Activated CD8-positive, alpha-beta T cell treated with anti-CD3 and anti-CD28 coated beads for 36 hours (primary cell): ENCODE measurements around the gene RNU7-1. TPM values are rescaled to one million over a fixed set of nuclear protein-coding genes. Genes with fewer than 3 reads are reported as not detected.
A peak's percentile ranks its signal among the peaks of the same experiment; 100 is the strongest.

Experiments used
- ATAC-seq: fragments of 200-7000 bp; cut with Tn5 transposase; one replicate; pipeline ENCODE4 v1.10.0; 2021; ENCODE audit warnings: mild to moderate bottlenecking, moderate library complexity
- CTCF ChIA-PET: fragments of 350-600 bp; sonication (Branson Sonifier 250); formaldehyde crosslinking; loops from one replicate; lab custom pipeline; 2021; ENCODE audit warnings: antibody characterized with exemption; lab: Charles Lee
- POLR2A ChIA-PET: fragments of 350-600 bp; sonication (Branson Sonifier 250); formaldehyde crosslinking; loops from one replicate; lab custom pipeline; 2021; ENCODE audit warnings: antibody characterized with exemption; lab: Charles Lee
- DNase-seq: peaks from one replicate; pipeline ENCODE4 v3.0.0-alpha.2; 2020
- H3K27ac Mint-ChIP-seq: one replicate; pipeline ENCODE4 v1.8.0; 2021; ENCODE audit warnings: mild to moderate bottlenecking, mixed read lengths
- H3K27me3 Mint-ChIP-seq: one replicate; pipeline ENCODE4 v1.8.0; 2021; ENCODE audit warnings: mixed read lengths
- H3K36me3 Mint-ChIP-seq: one replicate; pipeline ENCODE4 v1.8.0; 2021; ENCODE audit warnings: low read depth, mixed read lengths
- H3K4me1 Mint-ChIP-seq: one replicate; pipeline ENCODE4 v1.8.0; 2021; ENCODE audit warnings: low read depth, mixed read lengths
- H3K4me3 Mint-ChIP-seq: one replicate; pipeline ENCODE4 v1.8.0; 2021; ENCODE audit warnings: mild to moderate bottlenecking, moderate library complexity, mixed read lengths
- H3K9me3 Mint-ChIP-seq: one replicate; pipeline ENCODE4 v1.8.0; 2021; ENCODE audit warnings: mixed read lengths
- intact Hi-C: fragments of 100-400 bp; cut with micrococcal nuclease; formaldehyde crosslinking; loops from one replicate; pipeline ENCODE4 v1.10.0; 2022
- total RNA-seq, 2 experiments: library from RNA; stranded (reverse); gene quantifications; one replicate each; pipeline ENCODE4 v1.2.3, GENCODE V29; 2021
- TF ChIP-seq, protein P1 (sequence below): fragments of 200-600 bp; IDR thresholded peaks from one replicate; pipeline ENCODE4 v1.8.0; 2022; ENCODE audit warnings: antibody characterized with exemption, mild to moderate bottlenecking

RNU7-1 gene
- total RNA-seq, 2 experiments from 2014 or later = not detected

DNA sequence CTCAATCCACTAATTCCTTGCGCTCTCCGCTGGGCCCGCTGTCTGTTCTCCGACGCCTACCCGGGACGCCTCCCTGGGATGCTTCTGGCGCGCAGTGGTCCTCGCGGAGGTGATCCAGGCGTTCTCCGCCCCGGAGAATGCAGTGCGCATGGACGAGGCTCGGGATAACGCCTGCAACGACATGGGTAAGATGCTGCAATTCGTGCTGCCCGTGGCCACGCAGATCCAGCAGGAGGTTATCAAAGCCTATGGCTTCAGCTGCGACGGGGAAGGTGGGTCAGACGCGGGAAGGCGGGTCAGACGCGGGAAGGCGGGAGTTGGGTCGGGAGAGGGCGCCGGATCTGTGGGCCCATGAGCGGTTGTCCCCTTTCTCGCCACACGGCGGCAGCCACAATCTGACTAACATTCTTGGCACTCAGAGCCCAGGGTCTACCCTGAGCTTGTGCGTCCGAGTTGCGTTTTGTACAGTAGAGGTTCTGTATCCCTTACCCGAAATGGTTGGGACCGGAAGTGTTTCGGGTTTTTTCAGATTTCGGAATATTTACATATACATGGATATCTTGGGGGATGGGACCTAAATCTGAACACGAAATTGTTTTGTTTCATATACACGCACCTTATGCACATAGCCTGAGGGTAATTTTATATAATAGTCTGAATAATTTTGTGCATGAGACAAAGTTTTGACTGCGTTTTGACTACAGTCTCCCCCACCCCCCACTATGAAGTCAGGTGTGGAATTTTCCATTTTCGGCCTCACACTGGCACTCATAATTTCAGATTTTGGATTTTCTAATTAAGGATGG is 968 bp downstream of the RNU7-1 start:
- Mint-ChIP-seq H3K36me3 (peaks cover 37% of the 10 kb centered on the region), H3K27me3 (no peaks in the 10 kb centered on the region), H3K27ac (peak overlapping the region; percentile 93), H3K4me3 (peak overlapping the region; percentile 85), H3K4me1 (peaks cover 57% of the 10 kb centered on the region), H3K9me3 (no peaks in the 10 kb centered on the region)
- ChIA-PET CTCF (interaction anchor here (0.6 to 22.8 kb wide), 19 partner anchors 10 to 255 kb away, joined by 3 to 460 read pairs (median 4); partner anchors contain the start of genes C1RL, ENO2, LPCAT3 and SPSB2), POLR2A (interaction anchor here (0.9 to 36.0 kb wide), 40 partner anchors 6 to 518 kb away, joined by 3 to 1266 read pairs (median 7); partner anchors contain the start of genes ATN1, C12orf57, C1R and C1RL)
- intact Hi-C loops = loop anchor here (2.0 to 10.0 kb wide), 2 partner anchors 16 to 160 kb away; partner anchors contain the start of gene C1RL
- TF ChIP-seq, protein P1, sequence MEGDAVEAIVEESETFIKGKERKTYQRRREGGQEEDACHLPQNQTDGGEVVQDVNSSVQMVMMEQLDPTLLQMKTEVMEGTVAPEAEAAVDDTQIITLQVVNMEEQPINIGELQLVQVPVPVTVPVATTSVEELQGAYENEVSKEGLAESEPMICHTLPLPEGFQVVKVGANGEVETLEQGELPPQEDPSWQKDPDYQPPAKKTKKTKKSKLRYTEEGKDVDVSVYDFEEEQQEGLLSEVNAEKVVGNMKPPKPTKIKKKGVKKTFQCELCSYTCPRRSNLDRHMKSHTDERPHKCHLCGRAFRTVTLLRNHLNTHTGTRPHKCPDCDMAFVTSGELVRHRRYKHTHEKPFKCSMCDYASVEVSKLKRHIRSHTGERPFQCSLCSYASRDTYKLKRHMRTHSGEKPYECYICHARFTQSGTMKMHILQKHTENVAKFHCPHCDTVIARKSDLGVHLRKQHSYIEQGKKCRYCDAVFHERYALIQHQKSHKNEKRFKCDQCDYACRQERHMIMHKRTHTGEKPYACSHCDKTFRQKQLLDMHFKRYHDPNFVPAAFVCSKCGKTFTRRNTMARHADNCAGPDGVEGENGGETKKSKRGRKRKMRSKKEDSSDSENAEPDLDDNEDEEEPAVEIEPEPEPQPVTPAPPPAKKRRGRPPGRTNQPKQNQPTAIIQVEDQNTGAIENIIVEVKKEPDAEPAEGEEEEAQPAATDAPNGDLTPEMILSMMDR = peak; percentile 88
- ATAC-seq = peak; percentile 46
- peak; percentile 94 for DNase-seq

DNA sequence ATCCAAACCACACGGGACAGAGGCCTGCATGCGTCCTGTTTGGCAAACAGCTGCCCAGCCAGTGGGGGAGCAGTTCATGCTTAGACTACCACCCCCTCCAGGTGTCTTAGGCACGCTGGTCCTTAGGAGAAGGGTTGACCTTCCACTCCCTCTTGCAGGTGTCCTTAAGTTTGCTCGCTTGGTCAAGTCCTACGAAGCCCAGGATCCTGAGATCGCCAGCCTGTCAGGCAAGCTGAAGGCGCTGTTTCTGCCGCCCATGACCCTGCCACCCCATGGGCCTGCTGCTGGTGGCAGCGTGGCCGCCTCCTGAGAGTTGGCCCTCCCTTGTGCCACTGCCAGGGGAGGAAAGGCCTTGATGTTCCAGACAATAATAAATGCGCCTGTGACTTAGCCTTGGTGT is 2.0 kb downstream of the RNU7-1 start:
- Mint-ChIP-seq H3K36me3 (peaks cover 33% of the 10 kb centered on the region), H3K4me3 (peak overlapping the region; percentile 85), H3K27me3 (no peaks in the 10 kb centered on the region), H3K9me3 (no peaks in the 10 kb centered on the region), H3K27ac (peak overlapping the region; percentile 93), H3K4me1 (peaks cover 63% of the 10 kb centered on the region)
- intact Hi-C loops = loop anchor here (2.0 to 10.0 kb wide), 2 partner anchors 15 to 159 kb away; partner anchors contain the start of gene C1RL
- no peak for ATAC-seq
- TF ChIP-seq, protein P1 = no peak
- no peak for DNase-seq
- ChIA-PET POLR2A (interaction anchor here (0.8 to 36.0 kb wide), 10 partner anchors 7 to 171 kb away, joined by 3 to 1266 read pairs (median 20); partner anchors contain the start of genes ATN1, C12orf57, C1RL and CDCA3), CTCF (interaction anchor here (0.9 to 22.8 kb wide), 10 partner anchors 11 to 166 kb away, joined by 3 to 460 read pairs (median 16); partner anchors contain the start of genes C1RL, LPCAT3 and SPSB2)

DNA sequence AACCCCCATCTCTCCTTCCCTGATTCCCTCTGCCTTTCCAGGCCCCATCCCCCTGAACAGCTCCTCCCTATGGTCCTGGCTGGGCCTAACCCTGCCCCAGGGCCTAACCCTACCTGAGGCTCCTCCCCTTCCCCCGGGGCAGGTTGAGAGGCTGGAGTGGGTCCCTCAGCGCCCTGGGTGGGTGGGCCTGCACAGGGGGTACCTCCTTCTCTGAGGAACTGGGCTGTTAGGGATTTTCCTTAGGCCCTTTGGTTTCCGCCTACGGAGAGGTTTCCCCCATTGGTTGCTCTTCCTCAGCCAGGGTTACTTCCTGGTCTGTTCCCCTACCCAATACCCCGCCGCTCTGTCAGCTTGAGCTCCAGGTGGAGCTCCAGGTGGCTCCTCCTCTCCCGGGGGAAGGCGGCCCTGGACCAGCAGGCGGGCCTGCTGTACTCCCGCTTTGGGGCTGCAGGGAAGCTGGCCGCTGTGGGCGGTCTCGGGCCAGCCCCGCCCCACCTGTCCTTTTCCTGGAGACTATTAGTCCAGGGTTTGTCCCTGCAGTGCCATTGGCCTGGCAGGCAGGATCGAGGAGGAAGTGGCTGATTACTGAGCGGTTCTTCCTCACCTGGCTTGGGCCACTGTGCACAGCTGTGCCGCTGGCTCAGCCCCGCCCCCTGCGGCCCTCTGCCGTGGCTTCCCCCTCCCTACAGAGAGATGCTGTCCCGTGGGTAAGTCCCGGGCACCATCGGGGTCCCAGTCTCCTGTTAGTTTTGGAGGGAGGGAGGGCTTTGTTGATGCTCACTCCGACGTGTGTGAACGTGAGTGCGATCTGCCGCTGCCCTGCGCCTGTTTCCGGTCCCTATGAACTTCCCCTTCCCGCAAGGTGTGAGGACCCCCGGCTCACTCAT is 2.7 kb downstream of the RNU7-1 start:
- intact Hi-C loops = loop anchor here (10.0 kb wide), 1 partner anchor 159 kb away; the partner anchor contains the start of gene C1RL
- peak overlapping the region; percentile 85 for H3K4me3 Mint-ChIP-seq
- peak overlapping the region; percentile 93 for H3K27ac Mint-ChIP-seq
- peaks cover 64% of the 10 kb centered on the region for H3K4me1 Mint-ChIP-seq
- POLR2A ChIA-PET = interaction anchor here (0.6 to 36.0 kb wide), 12 partner anchors 7 to 243 kb away, joined by 3 to 1266 read pairs (median 14); partner anchors contain the start of genes ATN1, C12orf57, C1RL and CDCA3
- no peaks in the 10 kb centered on the region for H3K9me3 Mint-ChIP-seq
- DNase-seq (peak; percentile 75), ATAC-seq (peak; percentile 10)
- CTCF ChIA-PET = interaction anchor here (0.9 to 22.8 kb wide), 10 partner anchors 8 to 166 kb away, joined by 3 to 460 read pairs (median 16); partner anchors contain the start of genes C1RL and SPSB2
- peaks cover 29% of the 10 kb centered on the region for H3K36me3 Mint-ChIP-seq
- TF ChIP-seq, protein P1 = no peak
- no peaks in the 10 kb centered on the region for H3K27me3 Mint-ChIP-seq

DNA sequence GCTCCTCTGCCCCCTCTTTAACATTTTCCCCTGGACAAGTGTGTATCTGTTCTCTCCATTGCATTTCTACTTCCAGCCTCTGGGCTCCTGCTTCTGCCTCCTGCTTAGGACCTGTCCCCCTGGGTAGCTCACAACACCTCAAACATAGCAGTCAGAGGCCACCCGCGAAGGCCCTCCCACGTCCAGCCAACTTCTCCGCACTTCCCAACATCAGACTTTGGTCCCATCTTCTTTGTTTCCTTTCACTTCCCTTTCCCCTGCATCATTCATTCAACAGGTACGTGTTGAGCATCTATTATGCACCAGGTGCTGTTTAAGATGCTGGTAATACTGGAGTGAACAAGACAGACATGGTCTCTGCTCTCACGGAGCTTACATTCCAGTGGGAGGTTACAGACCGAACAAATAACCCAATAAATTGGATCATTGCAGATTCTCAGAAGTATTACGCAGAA is 3.3 kb downstream of the RNU7-1 start:
- CTCF ChIA-PET = interaction anchor here (0.7 to 22.8 kb wide), 9 partner anchors 9 to 166 kb away, joined by 3 to 460 read pairs (median 10); partner anchors contain the start of genes C1RL and SPSB2
- H3K9me3 Mint-ChIP-seq = no peaks in the 10 kb centered on the region

More for the DNA sequence above, 3.3 kb downstream of the RNU7-1 start:
- TF ChIP-seq, protein P1 = no peak
- H3K27me3 Mint-ChIP-seq = no peaks in the 10 kb centered on the region
- H3K4me3 Mint-ChIP-seq = peak overlapping the region; percentile 85
- intact Hi-C loops = loop anchor here (10.0 kb wide), 1 partner anchor 158 kb away; the partner anchor contains the start of gene C1RL
- POLR2A ChIA-PET = interaction anchor here (0.6 to 36.0 kb wide), 10 partner anchors 8 to 242 kb away, joined by 3 to 1266 read pairs (median 6); partner anchors contain the start of genes ATN1, C12orf57, EMG1 and LPCAT3
- H3K36me3 Mint-ChIP-seq = peaks cover 33% of the 10 kb centered on the region
- peaks cover 64% of the 10 kb centered on the region for H3K4me1 Mint-ChIP-seq
- peak overlapping the region; percentile 93 for H3K27ac Mint-ChIP-seq
- DNase-seq (no peak), ATAC-seq (no peak)
